H9 (cell line): ENCODE results near the gene FYN. TPM values are rescaled to one million over a fixed set of nuclear protein-coding genes. Genes with fewer than 3 reads are reported as not detected.

Experiments
- DNase-seq: peaks from one replicate; pipeline ENCODE4 v3.0.0-alpha.2; 2017
- H2AFZ ChIP-seq: one replicate; pipeline ENCODE4 v1.6.1; 2013; ENCODE audit warnings: mild to moderate bottlenecking, low read length, control low read depth, moderate library complexity
- H2AK5ac ChIP-seq: 2 replicates; pipeline ENCODE4 v1.6.1; 2013; ENCODE audit warnings: low read length, control low read depth, mixed read lengths; ENCODE audit not compliant: insufficient read length
- H2BK120ac ChIP-seq: one replicate; pipeline ENCODE4 v1.6.1; 2013; ENCODE audit warnings: low read depth, mild to moderate bottlenecking, low read length, control low read depth, inconsistent platforms; ENCODE audit not compliant: poor library complexity, severe bottlenecking
- H2BK12ac ChIP-seq: 2 replicates; pipeline ENCODE4 v1.6.1; 2013; ENCODE audit warnings: low read length, control low read depth, mixed read lengths, low read depth; ENCODE audit not compliant: insufficient read length
- H2BK15ac ChIP-seq: 2 replicates; pipeline ENCODE4 v1.6.1; 2013; ENCODE audit warnings: low read depth, low read length, control low read depth
- H2BK20ac ChIP-seq: one replicate; pipeline ENCODE4 v1.6.1; 2013; ENCODE audit warnings: low read depth, mild to moderate bottlenecking, low read length, control low read depth, inconsistent platforms; ENCODE audit not compliant: poor library complexity, severe bottlenecking
- H2BK5ac ChIP-seq: 2 replicates; pipeline ENCODE4 v1.6.1; 2013; ENCODE audit warnings: low read length, control low read depth, mixed read lengths; ENCODE audit not compliant: insufficient read length
- H3K14ac ChIP-seq: 2 replicates; pipeline ENCODE4 v1.6.1; 2013; ENCODE audit warnings: low read length, control low read depth; ENCODE audit not compliant: insufficient read depth
- H3K18ac ChIP-seq: 2 replicates; pipeline ENCODE4 v1.6.1; 2013; ENCODE audit warnings: low read depth, mild to moderate bottlenecking, mixed read lengths, low read length, control low read depth; ENCODE audit not compliant: insufficient read length
- H3K23ac ChIP-seq: 2 replicates; pipeline ENCODE4 v1.6.1; 2013; ENCODE audit warnings: low read length, control low read depth, mixed read lengths, low read depth; ENCODE audit not compliant: insufficient read length
- H3K23me2 ChIP-seq: 2 replicates; pipeline ENCODE4 v1.6.1; 2013; ENCODE audit warnings: low read depth, mild to moderate bottlenecking, mixed read lengths, low read length, control low read depth; ENCODE audit not compliant: insufficient read length, poor library complexity, severe bottlenecking
- H3K27ac ChIP-seq: 2 replicates; pipeline ENCODE4 v1.5.1; 2013; ENCODE audit warnings: low read length, control low read depth, mixed read lengths, low read depth; ENCODE audit not compliant: insufficient read length
- H3K27me3 ChIP-seq: 2 replicates; pipeline ENCODE4 v1.6.1; 2013; ENCODE audit warnings: low read length, control low read depth, inconsistent platforms; ENCODE audit not compliant: insufficient read depth
- H3K4ac ChIP-seq: 2 replicates; pipeline ENCODE4 v1.6.1; 2013; ENCODE audit warnings: low read depth, mild to moderate bottlenecking, control low read depth, inconsistent platforms, low read length, moderate library complexity
- H3K4me1 ChIP-seq: 2 replicates; pipeline ENCODE4 v1.6.1; 2013; ENCODE audit warnings: low read length, control low read depth, inconsistent platforms; ENCODE audit not compliant: insufficient read depth
- H3K4me2 ChIP-seq: 2 replicates; pipeline ENCODE4 v1.6.1; 2013; ENCODE audit warnings: low read length, control low read depth, mixed read lengths; ENCODE audit not compliant: insufficient read length, insufficient read depth
- H3K56ac ChIP-seq: 2 replicates; pipeline ENCODE4 v1.6.1; 2013; ENCODE audit warnings: low read depth, mild to moderate bottlenecking, mixed read lengths, low read length, control low read depth; ENCODE audit not compliant: insufficient read length
- H3K79me1 ChIP-seq: 2 replicates; pipeline ENCODE4 v1.6.1; 2013; ENCODE audit warnings: low read depth, mild to moderate bottlenecking, moderate library complexity, low read length, control low read depth, inconsistent platforms; ENCODE audit not compliant: insufficient read depth, poor library complexity, severe bottlenecking
- H3K79me2 ChIP-seq: 2 replicates; pipeline ENCODE4 v1.6.1; 2013; ENCODE audit warnings: low read length, control low read depth, inconsistent platforms; ENCODE audit not compliant: insufficient read depth
- H3K9ac ChIP-seq: 2 replicates; pipeline ENCODE4 v1.6.1; 2013; ENCODE audit warnings: low read length, control low read depth, mixed read lengths; ENCODE audit not compliant: insufficient read length; ENCODE audit errors: extremely low read depth
- H3K9me3 ChIP-seq: one replicate; pipeline ENCODE4 v1.6.1; 2013; ENCODE audit warnings: low read depth, low read length, inconsistent platforms; ENCODE audit not compliant: control insufficient read depth
- H3T11ph ChIP-seq: one replicate; pipeline ENCODE4 v1.6.1; 2013; ENCODE audit warnings: mild to moderate bottlenecking, low read length, control low read depth, inconsistent platforms
- H4K20me1 ChIP-seq: one replicate; pipeline ENCODE4 v1.6.1; 2013; ENCODE audit not compliant: control insufficient read depth, insufficient read length, insufficient read depth
- H4K5ac ChIP-seq: 2 replicates; pipeline ENCODE4 v1.6.1; 2013; ENCODE audit warnings: low read depth, mild to moderate bottlenecking, mixed read lengths, low read length, control low read depth; ENCODE audit not compliant: insufficient read length
- H4K8ac ChIP-seq: replicated peaks from 2 replicates; pipeline ENCODE4 v1.6.1; 2013; ENCODE audit warnings: low read length, control low read depth, mixed read lengths, low read depth; ENCODE audit not compliant: insufficient read length
- H4K91ac ChIP-seq: 2 replicates; pipeline ENCODE4 v1.6.1; 2013; ENCODE audit warnings: low read depth, mild to moderate bottlenecking, moderate library complexity, mixed read lengths, low read length, control low read depth; ENCODE audit not compliant: insufficient read length
- H3K27ac Mint-ChIP-seq, 3 experiments: 2 replicates in 2 of 3; 3 replicates in 1 of 3; pipeline ENCODE4 v1.8.0; 2020 to 2021; ENCODE audit warnings: mixed read lengths in 3 of 3, mild to moderate bottlenecking in 1 of 3, moderate library complexity in 1 of 3
- H3K27me3 Mint-ChIP-seq: 2 replicates; pipeline ENCODE4 v1.8.0; 2021; ENCODE audit warnings: low read depth, mild to moderate bottlenecking, moderate library complexity, mixed read lengths
- H3K36me3 Mint-ChIP-seq, 3 experiments: 2 replicates in 2 of 3; 3 replicates in 1 of 3; pipeline ENCODE4 v1.8.0; 2020 to 2021; ENCODE audit warnings: low read depth in 3 of 3, mixed read lengths in 3 of 3; ENCODE audit not compliant: insufficient read depth in 1 of 3
- H3K4me1 Mint-ChIP-seq, 2 experiments: 2 replicates each; pipeline ENCODE4 v1.8.0; 2020; ENCODE audit warnings: mixed read lengths in 2 of 2
- H3K4me3 Mint-ChIP-seq, 2 experiments: 2 replicates in 1 of 2; 3 replicates in 1 of 2; pipeline ENCODE4 v1.8.0; 2020 to 2021; ENCODE audit warnings: mild to moderate bottlenecking in 2 of 2, mixed read lengths in 2 of 2, moderate library complexity in 1 of 2
- H3K9me3 Mint-ChIP-seq, 2 experiments: 2 replicates in 1 of 2; 3 replicates in 1 of 2; pipeline ENCODE4 v1.8.0; 2020; ENCODE audit warnings: mild to moderate bottlenecking in 2 of 2, mixed read lengths in 2 of 2, moderate library complexity in 1 of 2
- CTCF ChIP-seq: fragments of 200-600 bp; sonication (generic); conservative IDR thresholded peaks from 3 replicates; pipeline ENCODE4 v1.8.0; 2021; ENCODE audit warnings: antibody characterized with exemption, mild to moderate bottlenecking
- WGBS: extraction: QIAGEN DNeasy Blood & Tissue Kit; methylation state at CpG from one replicate; pipeline ENCODE4 v1.1.7; 2013; ENCODE audit warnings: missing lambda C conversion rate, low lambda C conversion rate, mixed read lengths; ENCODE audit not compliant: insufficient read length; ENCODE audit errors: extremely low coverage; 5-methylcytosine and 5-hydroxymethylcytosine counted together
- total RNA-seq: library from RNA; stranded (reverse); gene quantifications from 2 replicates; pipeline ENCODE4 v1.2.1, GENCODE V29; 2021

The FYN gene
- total RNA-seq, 1 experiment from 2014 or later = 64.8 TPM

GRCh38 chr6:111718326-111718725 is 154.9 kb downstream of the FYN start:
- H4K91ac ChIP-seq = no peak overlapping the region
- H3K79me2 ChIP-seq = no peaks in the 10 kb centered on the region
- no peaks in the 10 kb centered on the region for H4K20me1 ChIP-seq
- Mint-ChIP-seq H3K9me3 (no peaks in the 10 kb centered on the region), H3K4me1 (peaks cover 4 to 5% of the 10 kb centered on the region in 2 experiments; a peak in 3 of 4 replicates), H3K27ac (peak overlapping the region in 2 of 3 experiments; percentile 23 to 80; a peak in 4 of 7 replicates), H3K27me3 (no peaks in the 10 kb centered on the region), H3K36me3 (peaks cover 8 to 25% (median 13%) of the 10 kb centered on the region in 3 experiments; a peak in 6 of 7 replicates), H3K4me3 (no peak overlapping the region)
- DNase-seq = no peak
- H3K4me2 ChIP-seq = no peak overlapping the region
- TF ChIP-seq CTCF = no peak
- no peak overlapping the region for H2BK120ac ChIP-seq
- no peak overlapping the region for H3K18ac ChIP-seq
- H2BK12ac ChIP-seq = no peak overlapping the region
- H2AK5ac ChIP-seq = no peak overlapping the region
- H3K79me1 ChIP-seq = no peaks in the 10 kb centered on the region
- H3K56ac ChIP-seq = no peak overlapping the region
- no CpG with 5 or more reads among the region's 3 CpGs for WGBS
- H3K27ac ChIP-seq = no peak overlapping the region
- H3K27me3 ChIP-seq = no peaks in the 10 kb centered on the region
- no peaks in the 10 kb centered on the region for H3K4me1 ChIP-seq
- no peak overlapping the region for H3K9ac ChIP-seq
- H2AFZ ChIP-seq = no peak overlapping the region
- no peak overlapping the region for H4K8ac ChIP-seq
- no peak overlapping the region for H3K4ac ChIP-seq
- H3K23ac ChIP-seq = no peak overlapping the region
- H2BK15ac ChIP-seq = no peak overlapping the region
- no peak overlapping the region for H3T11ph ChIP-seq
- no peak overlapping the region for H4K5ac ChIP-seq
- no peak overlapping the region for H2BK20ac ChIP-seq
- H3K14ac ChIP-seq = no peak overlapping the region
- H3K23me2 ChIP-seq = no peaks in the 10 kb centered on the region
- no peaks in the 10 kb centered on the region for H3K9me3 ChIP-seq
- H2BK5ac ChIP-seq = no peak overlapping the region
